ENCODE results near the gene MRPL58. TPM values are rescaled to one million over a fixed set of nuclear protein-coding genes. Genes with fewer than 3 reads are reported as not detected.
"Not testable (repeated sequence)": the region's sequence is repeated elsewhere in the genome, so short reads cannot be mapped to it uniquely, and the experiment has no call there.

MRPL58 gene
- total RNA-seq, 1 donor from 2014 or later: 26.8 TPM

GRCh38 chr17:74981979-74982662 lies 30.3 kb upstream of the MRPL58 start:
- Mint-ChIP-seq H3K4me1 (ENCODE audit: low read depth) (peaks cover 7% of the 10 kb centered on the region), H3K36me3 (ENCODE audit: insufficient read depth) (no peaks in the 10 kb centered on the region), H3K4me3 (ENCODE audit: low read depth) (peak overlapping the region; percentile 83), H3K9me3 (ENCODE audit: low read depth) (no peaks in the 10 kb centered on the region), H3K27ac (peak overlapping the region; percentile 95), H3K27me3 (peaks cover 11% of the 10 kb centered on the region)
- peak; percentile 69 for DNase-seq (ENCODE audit: low spot score, unreplicated experiment)
- no peak for TF ChIP-seq CTCF (IDR thresholded peaks at IDR 0.05; ENCODE audit: unreplicated experiment)

- H3K36me3 Mint-ChIP-seq (ENCODE audit: insufficient read depth); DNase-seq (ENCODE audit: low spot score, unreplicated experiment); H3K27me3 Mint-ChIP-seq; H3K9me3 Mint-ChIP-seq (ENCODE audit: low read depth); H3K4me1 Mint-ChIP-seq (ENCODE audit: low read depth): not testable (repeated sequence)
- Mint-ChIP-seq H3K27ac (peak overlapping the region; percentile 49), H3K4me3 (ENCODE audit: low read depth) (peak overlapping the region; percentile 83)
These were observed 29.7 kb upstream of the MRPL58 start for GRCh38 chr17:74982663-74983313.

- H3K36me3 Mint-ChIP-seq (ENCODE audit: insufficient read depth): no peaks in the 10 kb centered on the region
- H3K27me3 Mint-ChIP-seq: no peaks in the 10 kb centered on the region
- H3K27ac Mint-ChIP-seq: no peak overlapping the region
- H3K9me3 Mint-ChIP-seq (ENCODE audit: low read depth): no peaks in the 10 kb centered on the region
- H3K4me3 Mint-ChIP-seq (ENCODE audit: low read depth): no peak overlapping the region
- no peak for TF ChIP-seq CTCF (IDR thresholded peaks at IDR 0.05; ENCODE audit: unreplicated experiment)
- no peak for DNase-seq (ENCODE audit: low spot score, unreplicated experiment)
- peaks cover 15% of the 10 kb centered on the region for H3K4me1 Mint-ChIP-seq (ENCODE audit: low read depth)
These were observed 26.3 kb upstream of the MRPL58 start for GRCh38 chr17:74986206-74986576.

GRCh38 chr17:74987418-74987908 lies 25.0 kb upstream of the MRPL58 start, which contains the start of gene CDR2L:
Gene CDR2L, plus strand, starts transcription at chr17:74987632. Its CDS starts 412 bp downstream, at chr17:74988044.
- H3K27me3 Mint-ChIP-seq: no peaks in the 10 kb centered on the region
- peak within 1 kb of the TSS; percentile 98 for H3K27ac Mint-ChIP-seq
- no peaks in the 10 kb centered on the region for H3K36me3 Mint-ChIP-seq (ENCODE audit: insufficient read depth)
- H3K4me1 Mint-ChIP-seq (ENCODE audit: low read depth): peaks cover 20% of the 10 kb centered on the region
- peak within 1 kb of the TSS; percentile 83 for H3K4me3 Mint-ChIP-seq (ENCODE audit: low read depth)
- DNase-seq (ENCODE audit: low spot score, unreplicated experiment): peak; percentile 92
- TF ChIP-seq CTCF (IDR thresholded peaks at IDR 0.05; ENCODE audit: unreplicated experiment): peak; percentile 26
- no peaks in the 10 kb centered on the region for H3K9me3 Mint-ChIP-seq (ENCODE audit: low read depth)

GRCh38 chr17:74987909-74988711 lies 24.4 kb upstream of the MRPL58 start:
- Mint-ChIP-seq H3K4me3 (ENCODE audit: low read depth) (peak overlapping the region; percentile 83), H3K9me3 (ENCODE audit: low read depth) (no peaks in the 10 kb centered on the region), H3K4me1 (ENCODE audit: low read depth) (peaks cover 22% of the 10 kb centered on the region), H3K36me3 (ENCODE audit: insufficient read depth) (no peaks in the 10 kb centered on the region), H3K27ac (peak overlapping the region; percentile 94), H3K27me3 (no peaks in the 10 kb centered on the region)
- DNase-seq (ENCODE audit: low spot score, unreplicated experiment): peak; percentile 58
- TF ChIP-seq CTCF (IDR thresholded peaks at IDR 0.05; ENCODE audit: unreplicated experiment): peak; percentile 27
